IMR-90 (cell line): ENCODE results near the gene RAB11FIP3. TPM values are rescaled to one million over a fixed set of nuclear protein-coding genes. Genes with fewer than 3 reads are reported as not detected.

Experiments used
- ATAC-seq: fragments of 200-7000 bp; cut with Tn5 transposase; 2 replicates; pipeline ENCODE4 v1.9.1; 2020; ENCODE audit warnings: low read depth, mild to moderate bottlenecking, moderate library complexity
- BruUV-seq: library from RNA; stranded (reverse); fragments of 400-500 nt; replicated peaks from 2 replicates; lab custom pipeline; 2021; lab: Mats Ljungman, UMichigan
- CTCF ChIA-PET: fragments of 300-600 bp; formaldehyde crosslinking; extraction: SDS; loops from one replicate; lab custom pipeline; 2021; ENCODE audit warnings: antibody characterized with exemption; lab: Yijun Ruan, JAX
- POLR2A ChIA-PET: fragments of 300-600 bp; sonication (Branson Sonifier 250); formaldehyde crosslinking; loops from one replicate; lab custom pipeline; 2022; ENCODE audit warnings: antibody characterized with exemption; ENCODE audit not compliant: unreplicated experiment; lab: Charles Lee
- DNase-seq: peaks from one replicate; pipeline ENCODE4 v3.0.0; 2013
- H2AFZ ChIP-seq: replicated peaks from 2 replicates; pipeline ENCODE3; 2013; ENCODE audit warnings: low read length, mild to moderate bottlenecking; ENCODE audit not compliant: poor library complexity
- H2AK5ac ChIP-seq: 2 replicates; pipeline ENCODE4 v1.6.1; 2013; ENCODE audit warnings: low read depth, low read length, inconsistent platforms
- H2AK9ac ChIP-seq: replicated peaks from 2 replicates; pipeline ENCODE3; 2013; ENCODE audit warnings: mild to moderate bottlenecking, low read depth, low read length, moderate library complexity; ENCODE audit not compliant: poor library complexity
- H2BK120ac ChIP-seq: 2 replicates; pipeline ENCODE4 v1.6.1; 2013; ENCODE audit warnings: low read depth, low read length, inconsistent platforms
- H2BK15ac ChIP-seq: 3 replicates; pipeline ENCODE4 v1.6.1; 2013; ENCODE audit warnings: low read depth, low read length, inconsistent platforms
- H2BK20ac ChIP-seq: 2 replicates; pipeline ENCODE4 v1.6.1; 2013; ENCODE audit warnings: low read depth, mild to moderate bottlenecking, inconsistent platforms, low read length, moderate library complexity
- H2BK5ac ChIP-seq: 2 replicates; pipeline ENCODE4 v1.6.1; 2013; ENCODE audit warnings: mild to moderate bottlenecking, low read depth, low read length, inconsistent platforms; ENCODE audit not compliant: poor library complexity, severe bottlenecking
- H3K14ac ChIP-seq: replicated peaks from 2 replicates; pipeline ENCODE4 v1.6.1; 2013; ENCODE audit warnings: low read depth, low read length, inconsistent platforms
- H3K18ac ChIP-seq: 2 replicates; pipeline ENCODE4 v1.6.1; 2013; ENCODE audit warnings: low read depth, low read length, control low read depth
- H3K23ac ChIP-seq: 2 replicates; pipeline ENCODE4 v1.6.1; 2013; ENCODE audit warnings: low read depth, low read length, inconsistent platforms
- H3K27ac ChIP-seq: 2 replicates; pipeline ENCODE4 v1.5.1; 2013; ENCODE audit warnings: mild to moderate bottlenecking, control low read depth, low read length; ENCODE audit not compliant: insufficient read depth
- H3K27me3 ChIP-seq: 2 replicates; pipeline ENCODE4 v1.6.1; 2013; ENCODE audit warnings: low read length; ENCODE audit not compliant: control insufficient read depth, insufficient read depth
- H3K36me3 ChIP-seq: 2 replicates; pipeline ENCODE4 v1.6.1; 2013; ENCODE audit warnings: low read length, mixed read lengths; ENCODE audit not compliant: control insufficient read depth, insufficient read depth
- H3K4ac ChIP-seq: 2 replicates; pipeline ENCODE4 v1.6.1; 2013; ENCODE audit warnings: low read depth, low read length, inconsistent platforms
- H3K4me1 ChIP-seq: 2 replicates; pipeline ENCODE4 v1.6.1; 2013; ENCODE audit warnings: low read length, mixed read lengths; ENCODE audit not compliant: control insufficient read depth, insufficient read depth
- H3K4me2 ChIP-seq: 2 replicates; pipeline ENCODE4 v1.6.1; 2013; ENCODE audit warnings: low read depth, mild to moderate bottlenecking, control low read depth, low read length, moderate library complexity
- H3K4me3 ChIP-seq: 2 replicates; pipeline ENCODE4 v1.5.1; 2013; ENCODE audit warnings: low read depth, mild to moderate bottlenecking, control low read depth, low read length, moderate library complexity; ENCODE audit not compliant: insufficient read depth
- H3K56ac ChIP-seq: 2 replicates; pipeline ENCODE4 v1.6.1; 2013; ENCODE audit warnings: low read length, inconsistent platforms; ENCODE audit not compliant: insufficient read depth; ENCODE audit errors: extremely low read depth
- H3K79me1 ChIP-seq, 2 experiments: 2 replicates each; pipeline ENCODE4 v1.6.1; 2013; ENCODE audit warnings: low read length in 2 of 2, inconsistent platforms in 1 of 2, low read depth in 1 of 2
- H3K9ac ChIP-seq: 2 replicates; pipeline ENCODE4 v1.6.1; 2013; ENCODE audit warnings: low read depth, low read length, control low read depth
- H3K9me1 ChIP-seq: 2 replicates; pipeline ENCODE4 v1.6.1; 2013; ENCODE audit warnings: low read length, inconsistent platforms; ENCODE audit not compliant: insufficient read depth
- H3K9me3 ChIP-seq: 2 replicates; pipeline ENCODE4 v1.6.1; 2013; ENCODE audit warnings: low read length; ENCODE audit not compliant: control insufficient read depth, insufficient read depth
- H4K20me1 ChIP-seq: 2 replicates; pipeline ENCODE4 v1.6.1; 2013; ENCODE audit warnings: low read length, inconsistent platforms; ENCODE audit not compliant: insufficient read depth
- H4K5ac ChIP-seq: 2 replicates; pipeline ENCODE4 v1.6.1; 2013; ENCODE audit warnings: mild to moderate bottlenecking, low read depth, low read length, control low read depth
- H4K8ac ChIP-seq, 2 experiments: 2 replicates each; pipeline ENCODE4 v1.6.1; 2013; ENCODE audit warnings: low read depth in 2 of 2, low read length in 2 of 2, control low read depth in 1 of 2, inconsistent platforms in 1 of 2
- H4K91ac ChIP-seq: 2 replicates; pipeline ENCODE4 v1.6.1; 2013; ENCODE audit warnings: low read depth, low read length, inconsistent platforms; ENCODE audit not compliant: insufficient read depth
- BHLHE40 ChIP-seq: fragments of 150-350 bp; IDR thresholded peaks from 2 replicates; pipeline ENCODE4 v1.6.1; 2016; ENCODE audit warnings: mild to moderate bottlenecking, low read depth, low read length
- CEBPB ChIP-seq: IDR thresholded peaks from 2 replicates; pipeline ENCODE4 v1.6.1; 2012; ENCODE audit warnings: low read depth, low read length, improper control_type of control experiment
- CTCF ChIP-seq: conservative IDR thresholded peaks from 2 replicates; pipeline ENCODE4 v1.5.1; 2012; ENCODE audit warnings: mild to moderate bottlenecking, low read depth, low read length, improper control_type of control experiment
- MXI1 ChIP-seq: IDR thresholded peaks from 2 replicates; pipeline ENCODE4 v1.6.1; 2012; ENCODE audit warnings: low read depth, mild to moderate bottlenecking, low read length, moderate library complexity, borderline replicate concordance
- POLR2A ChIP-seq: IDR thresholded peaks from 2 replicates; pipeline ENCODE4 v1.6.1; 2012; ENCODE audit warnings: mild to moderate bottlenecking, low read depth, low read length
- RCOR1 ChIP-seq: IDR thresholded peaks from 2 replicates; pipeline ENCODE4 v1.6.1; 2012; ENCODE audit warnings: mild to moderate bottlenecking, low read length, improper control_type of control experiment; ENCODE audit not compliant: insufficient replicate concordance
- RFX5 ChIP-seq: IDR thresholded peaks from 2 replicates; pipeline ENCODE4 v1.8.0; 2012; ENCODE audit warnings: low read depth, mild to moderate bottlenecking, low read length, moderate library complexity
- SMC3 ChIP-seq: fragments of 150-350 bp; IDR thresholded peaks from 2 replicates; pipeline ENCODE4 v1.6.1; 2016; ENCODE audit warnings: low read depth, mild to moderate bottlenecking, antibody characterized with exemption, low read length, moderate library complexity
- USF2 ChIP-seq: fragments of 150-350 bp; IDR thresholded peaks from 2 replicates; pipeline ENCODE4 v1.6.1; 2017; ENCODE audit warnings: mild to moderate bottlenecking, antibody characterized with exemption, low read length, low read depth
- WGBS, 2 experiments: methylation state at CpG; one replicate each; pipeline versions ENCODE4 v1.1.5 to v1.1.7; 2013; ENCODE audit warnings: missing lambda C conversion rate in 2 of 2; ENCODE audit not compliant: insufficient read length in 1 of 2; ENCODE audit errors: extremely low coverage in 2 of 2; 5-methylcytosine and 5-hydroxymethylcytosine counted together
- dilution Hi-C: fragments of 300-500 bp; cut with HindIII; formaldehyde crosslinking; loops from one replicate; pipeline ENCODE4 v1.14.3; 2018; ENCODE audit warnings: low sequenced_read_pairs; ENCODE audit not compliant: unreplicated experiment
- in situ Hi-C: fragments of 300-500 bp; cut with MboI; formaldehyde crosslinking; loops from 3 replicates; pipeline ENCODE4 v1.14.3; 2019; ENCODE audit warnings: low sequenced_read_pairs, inconsistent platforms, mixed read lengths
- intact Hi-C: fragments of 100-400 bp; cut with micrococcal nuclease; formaldehyde crosslinking; loops from 2 replicates; pipeline ENCODE4 v1.10.0; 2022
- polyA plus RNA-seq, 3 experiments: library from polyadenylated mRNA; depleted of rRNA; stranded (reverse); fragments of >200 nt; gene quantifications; 2 replicates each; pipeline ENCODE4 v1.2.3, GENCODE V29; 2012; ENCODE audit warnings: low replicate concordance in 1 of 3
- total RNA-seq: library from RNA; depleted of rRNA; stranded (reverse); fragments of >200 nt; gene quantifications from 2 replicates; pipeline ENCODE4 v1.2.3, GENCODE V29; 2012

RAB11FIP3 gene
- total and polyA plus RNA-seq, 2 of the 4 experiments (the other 2 are of a cell fraction), result 7.5 to 22.5 TPM

- Histone ChIP-seq H3K36me3 (peaks cover 42% of the 10 kb centered on the region), H3K4me3 (no peak overlapping the region), H4K5ac (no peak overlapping the region), H2BK20ac (no peak overlapping the region), H4K20me1 (peaks cover 19% of the 10 kb centered on the region), H2BK5ac (no peak overlapping the region), H3K9me3 (no peaks in the 10 kb centered on the region), H3K18ac (no peak overlapping the region), H2AK9ac (no peak overlapping the region), H2AK5ac (no peak overlapping the region), H3K9me1 (peaks cover 6% of the 10 kb centered on the region; the same call in 1 of the 2 replicates), H2AFZ (peak overlapping the region; percentile 21), H3K27me3 (no peaks in the 10 kb centered on the region), H2BK15ac (no peak overlapping the region), H4K91ac (no peak overlapping the region), H3K79me1 (peaks cover 0 to 29% of the 10 kb centered on the region in 2 experiments; a peak in 2 of 4 replicates), H3K9ac (no peak overlapping the region), H3K23ac (no peak overlapping the region), H4K8ac (no peak overlapping the region), H3K4me1 (peaks cover 2% of the 10 kb centered on the region), H2BK120ac (no peak overlapping the region), H3K14ac (no peak overlapping the region), H3K56ac (no peak overlapping the region), H3K4ac (no peak overlapping the region), H3K4me2 (no peak overlapping the region), H3K27ac (no peak overlapping the region)
- CTCF ChIA-PET, result no interaction called here
- DNase-seq (no peak), ATAC-seq (no peak)
- 92% methylated on average over 27 of the region's 35 CpGs; no CpG with 5 or more reads in 1 of the 2 experiments for WGBS, 2 experiments
- in situ Hi-C loops, result no loop called here
- intact Hi-C loops, result no loop called here
- dilution Hi-C loops, result no loop called here
- POLR2A ChIA-PET, result no interaction called here
- TF ChIP-seq SMC3 (no peak), CTCF (no peak), POLR2A (no peak), BHLHE40 (no peak), CEBPB (no peak), MXI1 (no peak), RFX5 (no peak), RCOR1 (no peak), USF2 (no peak)
- no TSS peak for BruUV-seq
Observed at GRCh38 chr16:519841-520687, 94.6 kb downstream of the RAB11FIP3 start.
